Nephron progenitor cell (in vitro differentiated cells): ENCODE data around the gene GAB3.

ENCODE experiments used
- DNase-seq: peaks from one replicate; pipeline ENCODE4 v3.0.0; 2021
- H3K27ac Mint-ChIP-seq: 2 replicates; pipeline ENCODE4 v1.8.0; 2021; ENCODE audit warnings: mild to moderate bottlenecking, moderate library complexity, mixed read lengths
- H3K27me3 Mint-ChIP-seq: 2 replicates; pipeline ENCODE4 v1.8.0; 2021; ENCODE audit warnings: mild to moderate bottlenecking, low read depth, mixed read lengths; ENCODE audit not compliant: poor library complexity
- H3K36me3 Mint-ChIP-seq: 2 replicates; pipeline ENCODE4 v1.8.0; 2021; ENCODE audit warnings: low read depth, mixed read lengths
- H3K4me1 Mint-ChIP-seq: 2 replicates; pipeline ENCODE4 v1.8.0; 2021; ENCODE audit warnings: mixed read lengths
- H3K4me3 Mint-ChIP-seq: 2 replicates; pipeline ENCODE4 v1.8.0; 2021; ENCODE audit warnings: mild to moderate bottlenecking, moderate library complexity, mixed read lengths
- H3K9me3 Mint-ChIP-seq: 2 replicates; pipeline ENCODE4 v1.8.0; 2021; ENCODE audit warnings: mild to moderate bottlenecking, moderate library complexity, mixed read lengths
- TF ChIP-seq, protein P1 (sequence below): fragments of 200-600 bp; sonication (generic); IDR thresholded peaks from 2 replicates; pipeline ENCODE4 v1.5.0; 2021; ENCODE audit warnings: antibody characterized with exemption

Gene GAB3

DNA sequence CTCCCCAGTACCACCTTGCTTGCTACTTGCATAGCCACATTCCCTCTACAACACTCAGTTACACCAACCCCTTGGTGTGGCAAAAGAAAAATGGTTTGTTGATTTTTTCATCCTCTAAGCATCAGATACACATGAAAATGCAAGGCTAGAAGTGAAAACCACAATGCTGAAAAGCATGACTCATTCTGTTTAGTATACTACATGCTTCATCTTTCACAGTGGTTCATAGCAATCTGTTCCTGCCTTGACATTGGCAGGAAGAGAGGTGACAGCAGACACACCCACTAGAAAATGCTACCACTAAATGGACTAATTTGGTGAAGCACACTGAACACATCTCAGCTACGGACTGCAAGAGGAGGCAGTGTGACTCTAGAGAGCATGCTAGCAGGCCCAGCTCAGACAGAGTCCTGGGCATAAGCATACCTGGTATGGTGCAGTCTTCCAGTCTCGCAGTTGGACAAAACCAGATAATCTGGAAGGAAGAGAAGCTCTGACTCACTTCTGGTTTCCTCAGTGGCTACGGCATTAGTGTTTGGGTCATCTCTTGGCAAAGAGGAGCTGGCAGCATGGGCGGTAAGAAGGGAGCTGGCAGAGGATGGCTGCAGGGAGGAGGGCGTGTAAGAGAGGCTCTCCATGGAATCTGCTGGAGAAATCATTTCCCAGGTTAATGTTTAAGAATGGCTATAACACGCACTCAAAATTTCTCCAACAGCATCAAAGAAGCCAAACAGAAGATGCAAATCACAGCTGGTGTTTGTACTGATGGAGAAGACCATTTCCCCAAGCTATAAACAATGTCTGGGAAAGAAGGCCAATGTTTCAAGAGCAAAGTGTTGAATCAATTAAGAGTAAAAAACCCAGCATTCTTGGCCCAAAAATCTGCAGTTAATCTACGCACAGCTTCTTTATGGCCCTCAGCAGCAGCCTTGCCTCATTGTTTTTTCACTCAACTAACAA, 37.8 kb downstream of the GAB3 start:
- no peak for DNase-seq
- H3K4me1 Mint-ChIP-seq, result peaks cover 6% of the 10 kb centered on the region
- no peak overlapping the region for H3K4me3 Mint-ChIP-seq
- peaks cover 12% of the 10 kb centered on the region for H3K27me3 Mint-ChIP-seq
- H3K9me3 Mint-ChIP-seq, result peaks cover 38% of the 10 kb centered on the region
- no peak overlapping the region for H3K27ac Mint-ChIP-seq
- TF ChIP-seq, protein P1, sequence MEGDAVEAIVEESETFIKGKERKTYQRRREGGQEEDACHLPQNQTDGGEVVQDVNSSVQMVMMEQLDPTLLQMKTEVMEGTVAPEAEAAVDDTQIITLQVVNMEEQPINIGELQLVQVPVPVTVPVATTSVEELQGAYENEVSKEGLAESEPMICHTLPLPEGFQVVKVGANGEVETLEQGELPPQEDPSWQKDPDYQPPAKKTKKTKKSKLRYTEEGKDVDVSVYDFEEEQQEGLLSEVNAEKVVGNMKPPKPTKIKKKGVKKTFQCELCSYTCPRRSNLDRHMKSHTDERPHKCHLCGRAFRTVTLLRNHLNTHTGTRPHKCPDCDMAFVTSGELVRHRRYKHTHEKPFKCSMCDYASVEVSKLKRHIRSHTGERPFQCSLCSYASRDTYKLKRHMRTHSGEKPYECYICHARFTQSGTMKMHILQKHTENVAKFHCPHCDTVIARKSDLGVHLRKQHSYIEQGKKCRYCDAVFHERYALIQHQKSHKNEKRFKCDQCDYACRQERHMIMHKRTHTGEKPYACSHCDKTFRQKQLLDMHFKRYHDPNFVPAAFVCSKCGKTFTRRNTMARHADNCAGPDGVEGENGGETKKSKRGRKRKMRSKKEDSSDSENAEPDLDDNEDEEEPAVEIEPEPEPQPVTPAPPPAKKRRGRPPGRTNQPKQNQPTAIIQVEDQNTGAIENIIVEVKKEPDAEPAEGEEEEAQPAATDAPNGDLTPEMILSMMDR, result no peak
- H3K36me3 Mint-ChIP-seq, result no peaks in the 10 kb centered on the region

DNA sequence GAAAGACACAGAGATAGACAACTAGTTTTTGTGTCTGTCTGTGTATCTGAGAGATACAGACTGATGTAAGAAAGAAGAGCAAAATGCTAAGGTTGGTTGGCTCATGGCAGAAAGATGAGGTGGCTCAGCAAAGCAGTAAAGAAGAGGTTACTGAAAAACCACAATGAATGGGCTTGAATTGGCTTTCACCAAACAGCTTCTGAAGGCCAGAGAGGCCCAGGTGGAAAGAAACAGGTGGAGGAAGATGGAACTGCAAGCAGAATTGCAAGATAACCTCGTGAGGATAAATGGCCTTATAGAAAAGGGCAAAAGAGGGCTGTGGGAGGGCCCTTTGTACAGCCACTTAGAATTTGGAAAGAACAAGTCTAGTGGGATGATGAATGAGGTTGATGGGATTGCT, 39.6 kb downstream of the GAB3 start:
- Mint-ChIP-seq H3K4me1 (no peaks in the 10 kb centered on the region), H3K27ac (no peak overlapping the region), H3K9me3 (peaks cover 32% of the 10 kb centered on the region), H3K4me3 (no peak overlapping the region), H3K27me3 (peaks cover 8% of the 10 kb centered on the region), H3K36me3 (no peaks in the 10 kb centered on the region)
- TF ChIP-seq, protein P1, result no peak
- DNase-seq, result no peak

DNA sequence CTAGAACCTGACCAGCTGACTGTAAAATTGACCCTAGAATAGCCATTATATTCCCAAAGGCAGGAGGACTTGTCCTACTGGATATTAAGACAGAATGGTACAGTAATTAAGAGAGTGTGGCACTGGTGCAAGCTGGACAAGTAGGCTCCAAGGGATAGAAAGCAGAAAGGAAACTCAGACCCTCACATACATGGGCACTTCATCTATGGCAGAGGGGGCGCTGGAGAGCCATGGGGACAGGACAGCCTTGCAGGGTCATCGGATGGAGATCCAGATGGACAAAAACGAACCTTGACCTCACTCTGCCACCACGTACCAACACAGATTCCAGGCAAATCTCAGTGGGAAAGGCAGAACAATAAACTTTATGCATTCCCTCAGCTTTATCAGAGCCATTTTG, 40.6 kb downstream of the GAB3 start:
- Mint-ChIP-seq H3K4me3 (no peak overlapping the region), H3K4me1 (no peaks in the 10 kb centered on the region), H3K27ac (no peak overlapping the region), H3K36me3 (no peaks in the 10 kb centered on the region), H3K27me3 (peaks cover 5% of the 10 kb centered on the region), H3K9me3 (peaks cover 36% of the 10 kb centered on the region)
- TF ChIP-seq, protein P1, result no peak
- DNase-seq, result no peak

DNA sequence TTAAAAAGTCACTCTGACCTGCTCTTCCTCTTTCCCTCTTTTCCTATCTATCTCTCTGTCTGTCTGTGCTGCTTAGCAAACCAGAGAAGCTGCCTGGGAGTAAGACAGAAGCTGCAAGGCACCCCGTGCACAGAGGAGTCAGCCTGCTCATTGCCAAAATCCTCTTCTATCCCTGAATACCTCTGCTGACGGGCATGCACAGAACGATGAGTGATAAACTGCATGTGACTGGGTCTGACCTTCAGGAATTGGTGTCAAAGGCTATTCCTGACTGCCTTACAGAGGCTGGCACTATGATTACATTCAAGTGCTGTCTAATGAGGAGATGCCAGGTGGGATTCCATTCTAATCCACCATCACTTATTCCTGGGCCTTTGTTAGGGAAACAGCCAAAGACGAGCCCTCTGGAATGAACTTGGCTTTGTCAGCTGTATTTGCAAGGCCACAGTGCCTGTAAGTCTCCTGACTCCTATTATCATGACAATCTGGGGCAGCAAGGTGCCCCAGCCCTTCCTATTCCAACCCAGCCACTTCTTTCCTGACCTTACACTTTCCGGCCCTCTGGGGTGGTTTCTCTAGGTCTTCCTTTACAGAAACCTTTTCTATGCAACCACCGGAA, 52.1 kb downstream of the GAB3 start:
- TF ChIP-seq, protein P1, result no peak
- DNase-seq, result no peak
- no peak overlapping the region for H3K27ac Mint-ChIP-seq
- peaks cover 73% of the 10 kb centered on the region for H3K9me3 Mint-ChIP-seq
- H3K4me1 Mint-ChIP-seq, result no peaks in the 10 kb centered on the region
- H3K27me3 Mint-ChIP-seq, result peaks cover 12% of the 10 kb centered on the region
- H3K36me3 Mint-ChIP-seq, result no peaks in the 10 kb centered on the region
- no peak overlapping the region for H3K4me3 Mint-ChIP-seq

DNA sequence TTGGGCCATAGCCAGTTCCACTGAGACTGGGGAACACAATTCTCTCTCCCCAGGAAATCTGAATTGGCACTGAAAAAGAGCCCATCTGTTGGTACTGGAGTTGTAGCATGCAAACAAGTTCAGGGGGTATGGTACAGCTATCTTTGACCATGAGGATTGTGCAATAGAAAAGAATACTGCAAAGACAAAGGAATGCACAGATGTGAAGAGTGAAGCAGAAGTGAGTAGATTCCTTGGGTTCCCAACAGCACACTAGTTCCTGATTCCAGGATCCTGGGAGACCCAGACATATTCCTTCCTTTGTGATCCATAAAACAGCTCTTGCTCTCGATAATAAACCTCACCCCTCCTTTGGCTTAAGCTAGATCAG, 54.2 kb downstream of the GAB3 start:
- H3K27me3 Mint-ChIP-seq, result peaks cover 10% of the 10 kb centered on the region
- DNase-seq, result no peak

More for the DNA sequence above, 54.2 kb downstream of the GAB3 start:
- TF ChIP-seq, protein P1, result no peak
- Mint-ChIP-seq H3K36me3 (no peaks in the 10 kb centered on the region), H3K27ac (no peak overlapping the region), H3K4me1 (no peaks in the 10 kb centered on the region), H3K9me3 (peaks cover 71% of the 10 kb centered on the region), H3K4me3 (no peak overlapping the region)
